ENCODE measurements around the gene PIK3R2. TPM values are rescaled to one million over a fixed set of nuclear protein-coding genes. Genes with fewer than 3 reads are reported as not detected.

PIK3R2 gene
- total and polyA plus RNA-seq, 2 of the 13 experiments (the other 11 are each of a cell fraction or from before 2014, with no cell fraction given): 18.6 to 25.3 TPM

GRCh38 chr19:18203408-18203862 lies 50.5 kb downstream of the PIK3R2 start:
- WGBS (ENCODE audit: low lambda C conversion rate): 5% methylated on average over 11 of the region's 38 CpGs
- no peak for FAIRE-seq
- TF ChIP-seq HBP1 (CRISPR knock-in tag; IDR thresholded peaks at IDR 0.05; ENCODE audit: low read depth): 0 out of 2 replicates have a peak, but pooled peaks have one; percentile 14
- TF ChIP-seq ZBTB38 (CRISPR knock-in tag; IDR thresholded peaks at IDR 0.05): peak; percentile 43; the same call in 1 of the 2 replicates
- peak; percentile 69; the same call in 1 of the 2 replicates for TF ChIP-seq ZFP91 (CRISPR knock-in tag; IDR thresholded peaks at IDR 0.05; ENCODE audit: borderline replicate concordance)
- no peak for TF ChIP-seq BORCS8-MEF2B (CRISPR knock-in tag; IDR thresholded peaks at IDR 0.05)
- TF ChIP-seq TFDP1 (CRISPR knock-in tag; IDR thresholded peaks at IDR 0.05; ENCODE audit: borderline replicate concordance): no peak
- TF ChIP-seq ZNF232 (CRISPR knock-in tag; IDR thresholded peaks at IDR 0.05; ENCODE audit: borderline replicate concordance): no peak
- TF ChIP-seq ZSCAN5A (CRISPR knock-in tag; IDR thresholded peaks at IDR 0.05; ENCODE audit: borderline replicate concordance): no peak
- TF ChIP-seq PRMT3 (CRISPR knock-in tag; IDR thresholded peaks at IDR 0.05; ENCODE audit: borderline replicate concordance, low read depth): 0 out of 2 replicates have a peak, but pooled peaks have one; percentile 24
- peak; percentile 50; the same call in 1 of the 2 replicates for TF ChIP-seq ZBTB20 (CRISPR knock-in tag; IDR thresholded peaks at IDR 0.05; ENCODE audit: borderline replicate concordance, low read depth)
- no peak for TF ChIP-seq JDP2 (CRISPR knock-in tag; IDR thresholded peaks at IDR 0.05; ENCODE audit: borderline replicate concordance)
- no peak for TF ChIP-seq SKIL (CRISPR knock-in tag; IDR thresholded peaks at IDR 0.05; ENCODE audit: borderline replicate concordance)
- TF ChIP-seq IKZF1 (IDR thresholded peaks at IDR 0.05): no peak

More at GRCh38 chr19:18203408-18203862, 50.5 kb downstream of the PIK3R2 start:
- peak overlapping the region; percentile 98 for H3K4me2 ChIP-seq (ENCODE audit: low read depth, low read length)
- ChIA-PET CTCF (ENCODE audit: low intra/inter-chr PET ratio, low total read pairs) (no interaction called here), POLR2A (interaction anchor here (0.7 to 4.0 kb wide), 6 partner anchors 11 to 182 kb away, joined by 3 to 27 read pairs (median 8); partner anchors contain the start of genes GDF15, JUND and MPV17L2)
- H3K79me2 ChIP-seq (ENCODE audit: insufficient read depth, low read length): no peaks in the 10 kb centered on the region
- H3K36me3 ChIP-seq (replicated peaks in 1 of 2; ENCODE audit: control insufficient read depth in 1 of 2, insufficient read depth in 2 of 2, low read length in 2 of 2): peaks cover 5 to 6% of the 10 kb centered on the region in 2 experiments; a peak in 2 of 5 replicates
- no peak; the same call in 1 of the 3 replicates for ATAC-seq
- no peaks in the 10 kb centered on the region for H4K20me1 ChIP-seq (ENCODE audit: insufficient read depth, low read length)
- no peak for DNase-seq (ENCODE audit: low spot score)
- peak overlapping the region; percentile 67 to 94 (median 83) for H3K4me3 ChIP-seq (replicated peaks in 1 of 3; ENCODE audit: insufficient read depth in 1 of 3, low read depth in 2 of 3, low read length in 3 of 3)
- H3K9me3 ChIP-seq (ENCODE audit: low read length): no peaks in the 10 kb centered on the region
- BruUV-seq (replicated peaks): no TSS peak
- no peak overlapping the region for H2AFZ ChIP-seq (ENCODE audit: low read length)
- H3K27ac ChIP-seq (ENCODE audit: extremely low read length, insufficient read depth, low read length): peak overlapping the region; percentile 39
- H3K4me1 ChIP-seq (ENCODE audit: insufficient read depth, low read length): peaks cover 13% of the 10 kb centered on the region
- intact Hi-C loops (cut with micrococcal nuclease; ENCODE audit: unreplicated experiment): loop anchor here (5.0 kb wide), 1 partner anchor 119 kb away; the partner anchor contains the start of gene LSM4
- peak overlapping the region; percentile 63 for H3K9ac ChIP-seq (ENCODE audit: insufficient read depth, low read depth, low read length)
- no peaks in the 10 kb centered on the region for H3K27me3 ChIP-seq (ENCODE audit: control insufficient read depth in 1 of 2, insufficient read depth in 2 of 2, low read length in 2 of 2)
- in situ Hi-C loops (cut with HindIII; ENCODE audit: extremely low pct_ligation_motif_present, low pct_unique_long_range_greater_than_20kb): loop anchor here (10.0 kb wide), 1 partner anchor 211 kb away; the partner anchor contains the start of gene SSBP4
